ENCODE measurements around the gene CFAP74. TPM values are rescaled to one million over a fixed set of nuclear protein-coding genes. Genes with fewer than 3 reads are reported as not detected.
A peak's percentile ranks its signal among the peaks of the same experiment; 100 is the strongest.

The CFAP74 gene
- polyA plus RNA-seq, 1 donor (not counting 4 experiments of a cell fraction or from before 2014, with no cell fraction given), result not detected

DNA sequence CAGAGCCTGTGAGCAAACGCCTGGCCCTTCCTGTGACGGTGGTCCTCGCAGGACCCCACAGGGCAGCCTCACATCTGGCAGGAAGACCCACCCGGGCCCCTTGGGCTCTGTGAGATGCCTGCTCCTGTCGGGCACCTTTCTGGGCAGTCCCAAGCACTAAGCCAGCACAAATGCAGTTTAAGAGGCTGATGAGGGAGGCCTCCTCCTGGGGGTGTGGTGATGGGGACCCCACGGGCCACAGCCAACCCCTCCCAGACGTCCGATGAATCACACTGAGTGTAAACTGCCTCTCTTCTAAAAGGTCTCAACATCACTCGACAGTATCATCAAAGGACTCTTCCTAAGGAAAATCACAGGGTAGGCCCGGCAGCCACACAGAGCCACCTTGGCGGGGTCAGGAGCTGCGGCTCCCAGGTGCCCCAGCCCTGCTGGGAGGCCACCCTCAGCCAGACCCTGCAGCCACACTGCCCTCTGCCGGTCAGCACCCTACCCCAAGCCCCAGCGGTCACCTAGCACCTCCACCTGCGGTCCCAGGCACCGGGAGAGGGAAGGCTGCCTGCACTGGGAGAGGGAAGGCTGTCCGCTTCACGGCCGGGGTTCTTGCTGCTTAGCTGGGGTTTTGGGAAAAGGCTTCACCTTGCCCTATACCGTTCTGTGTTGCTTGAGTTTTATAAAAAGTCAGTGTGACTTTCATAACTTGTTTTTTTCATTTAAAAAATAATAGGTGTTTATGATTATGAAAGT is 42.8 kb upstream of the CFAP74 start:
- Histone ChIP-seq H3K27ac (ENCODE audit: control insufficient read depth, insufficient read depth, low read length) (no peak overlapping the region), H3K27me3 (ENCODE audit: control insufficient read depth, extremely low read depth, insufficient read depth, low read length) (no peaks in the 10 kb centered on the region), H3K9ac (ENCODE audit: control insufficient read depth, extremely low read depth, insufficient read depth, low read length) (no peak overlapping the region), H3K4me3 (ENCODE audit: control insufficient read depth in 2 of 3, extremely low read depth in 1 of 3, insufficient read depth in 2 of 3, low read depth in 1 of 3, low read length in 3 of 3) (no peak overlapping the region), H3K9me1 (ENCODE audit: control insufficient read depth, extremely low read depth, insufficient read depth, low read length) (no peaks in the 10 kb centered on the region), H3K9me3 (ENCODE audit: control insufficient read depth, low read depth, low read length) (no peaks in the 10 kb centered on the region), H3K36me3 (ENCODE audit: control insufficient read depth in 2 of 2, extremely low read depth in 1 of 2, insufficient read depth in 2 of 2, low read length in 2 of 2) (no peaks in the 10 kb centered on the region), H2AFZ (ENCODE audit: control insufficient read depth, low read length) (no peak overlapping the region), H3K4me1 (ENCODE audit: control insufficient read depth, extremely low read depth, insufficient read depth, low read length) (peaks cover 6% of the 10 kb centered on the region), H3K79me2 (ENCODE audit: control insufficient read depth, insufficient read depth, low read length) (peaks cover 1% of the 10 kb centered on the region), H3K4me2 (ENCODE audit: control insufficient read depth, extremely low read depth, insufficient read depth, low read depth, low read length) (no peak overlapping the region), H4K20me1 (ENCODE audit: control insufficient read depth, extremely low read depth, insufficient read depth, low read length) (no peaks in the 10 kb centered on the region)
- no peak for DNase-seq (ENCODE audit: low read depth, low spot score)
- TF ChIP-seq, protein P1, sequence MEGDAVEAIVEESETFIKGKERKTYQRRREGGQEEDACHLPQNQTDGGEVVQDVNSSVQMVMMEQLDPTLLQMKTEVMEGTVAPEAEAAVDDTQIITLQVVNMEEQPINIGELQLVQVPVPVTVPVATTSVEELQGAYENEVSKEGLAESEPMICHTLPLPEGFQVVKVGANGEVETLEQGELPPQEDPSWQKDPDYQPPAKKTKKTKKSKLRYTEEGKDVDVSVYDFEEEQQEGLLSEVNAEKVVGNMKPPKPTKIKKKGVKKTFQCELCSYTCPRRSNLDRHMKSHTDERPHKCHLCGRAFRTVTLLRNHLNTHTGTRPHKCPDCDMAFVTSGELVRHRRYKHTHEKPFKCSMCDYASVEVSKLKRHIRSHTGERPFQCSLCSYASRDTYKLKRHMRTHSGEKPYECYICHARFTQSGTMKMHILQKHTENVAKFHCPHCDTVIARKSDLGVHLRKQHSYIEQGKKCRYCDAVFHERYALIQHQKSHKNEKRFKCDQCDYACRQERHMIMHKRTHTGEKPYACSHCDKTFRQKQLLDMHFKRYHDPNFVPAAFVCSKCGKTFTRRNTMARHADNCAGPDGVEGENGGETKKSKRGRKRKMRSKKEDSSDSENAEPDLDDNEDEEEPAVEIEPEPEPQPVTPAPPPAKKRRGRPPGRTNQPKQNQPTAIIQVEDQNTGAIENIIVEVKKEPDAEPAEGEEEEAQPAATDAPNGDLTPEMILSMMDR (optimal IDR thresholded peaks at IDR 0.05 in 1 of 3, IDR thresholded peaks at IDR 0.05 in 1 of 3, conservative IDR thresholded peaks at IDR 0.05 in 1 of 3; ENCODE audit: extremely low read depth in 1 of 3, insufficient read depth in 2 of 3, low read length in 3 of 3), result peak; percentile 52 to 87 (median 73)
- TF ChIP-seq EZH2 (IDR thresholded peaks at IDR 0.05; ENCODE audit: low read length), result no peak
- no peak for FAIRE-seq
- dilution Hi-C loops (cut with MboI; ENCODE audit: extremely low pct_ligation_motif_present, low sequenced_read_pairs), result no loop called here

DNA sequence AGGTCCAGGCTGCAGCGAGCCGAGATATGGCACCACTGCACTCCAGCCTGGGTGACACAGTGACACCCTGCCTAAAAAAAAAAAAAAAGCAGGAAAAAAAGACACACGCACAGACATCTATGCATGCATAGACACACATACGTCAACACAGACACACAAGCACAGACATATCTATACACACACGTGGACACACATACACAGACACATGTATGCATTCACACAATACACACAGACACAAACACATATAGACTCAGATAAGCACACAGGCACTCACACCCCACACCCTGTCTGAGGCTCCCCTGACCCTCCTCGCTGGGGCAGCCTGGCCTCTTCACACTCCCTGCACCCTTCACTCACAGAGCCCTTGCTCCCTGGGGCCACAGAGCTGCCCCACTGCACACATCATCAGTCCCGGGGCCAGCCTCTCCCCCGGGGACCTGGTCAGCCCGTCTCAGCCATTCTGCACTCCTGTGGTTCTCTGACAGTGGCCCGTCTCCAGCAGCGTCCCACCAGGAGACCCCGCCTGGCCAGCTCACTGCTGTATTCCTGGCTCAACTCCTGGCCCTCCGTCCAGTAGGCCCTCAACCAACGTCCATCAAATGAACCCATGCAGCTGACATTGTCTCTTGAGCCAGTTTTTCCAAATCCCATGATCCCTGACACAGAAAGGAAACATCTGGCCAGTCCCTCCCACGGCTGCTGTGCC is 42.0 kb upstream of the CFAP74 start:
- dilution Hi-C loops (cut with MboI; ENCODE audit: extremely low pct_ligation_motif_present, low sequenced_read_pairs), result no loop called here
- Histone ChIP-seq H3K27me3 (ENCODE audit: control insufficient read depth, extremely low read depth, insufficient read depth, low read length) (no peaks in the 10 kb centered on the region), H3K27ac (ENCODE audit: control insufficient read depth, insufficient read depth, low read length) (no peak overlapping the region), H3K9me1 (ENCODE audit: control insufficient read depth, extremely low read depth, insufficient read depth, low read length) (no peaks in the 10 kb centered on the region), H3K4me1 (ENCODE audit: control insufficient read depth, extremely low read depth, insufficient read depth, low read length) (peaks cover 6% of the 10 kb centered on the region), H3K9me3 (ENCODE audit: control insufficient read depth, low read depth, low read length) (no peaks in the 10 kb centered on the region), H3K79me2 (ENCODE audit: control insufficient read depth, insufficient read depth, low read length) (no peaks in the 10 kb centered on the region), H3K4me3 (ENCODE audit: control insufficient read depth in 2 of 3, extremely low read depth in 1 of 3, insufficient read depth in 2 of 3, low read depth in 1 of 3, low read length in 3 of 3) (no peak overlapping the region), H2AFZ (ENCODE audit: control insufficient read depth, low read length) (no peak overlapping the region), H3K36me3 (ENCODE audit: control insufficient read depth in 2 of 2, extremely low read depth in 1 of 2, insufficient read depth in 2 of 2, low read length in 2 of 2) (no peaks in the 10 kb centered on the region), H3K4me2 (ENCODE audit: control insufficient read depth, extremely low read depth, insufficient read depth, low read depth, low read length) (peak overlapping the region; percentile 59), H3K9ac (ENCODE audit: control insufficient read depth, extremely low read depth, insufficient read depth, low read length) (peak overlapping the region; percentile 60), H4K20me1 (ENCODE audit: control insufficient read depth, extremely low read depth, insufficient read depth, low read length) (no peaks in the 10 kb centered on the region)
- FAIRE-seq, result no peak
- DNase-seq (ENCODE audit: low read depth, low spot score), result no peak
- TF ChIP-seq EZH2 (IDR thresholded peaks at IDR 0.05; ENCODE audit: low read length), result no peak
- TF ChIP-seq, protein P1 (optimal IDR thresholded peaks at IDR 0.05 in 1 of 3, IDR thresholded peaks at IDR 0.05 in 1 of 3, conservative IDR thresholded peaks at IDR 0.05 in 1 of 3; ENCODE audit: extremely low read depth in 1 of 3, insufficient read depth in 2 of 3, low read length in 3 of 3), result no peak
